Ascending aorta (tissue), 2 donors: ENCODE results near the gene ST14. TPM values are rescaled to one million over a fixed set of nuclear protein-coding genes. Genes with fewer than 3 reads are reported as not detected.

Experiments used
- DNase-seq, 2 donors: peaks; one replicate each; pipeline ENCODE4 v3.0.0-alpha.2; 2019; ENCODE audit warnings: low spot score in 2 of 2
- H3K27ac ChIP-seq, 2 donors: fragments of 200-600 bp; sonication (generic); one replicate each; pipeline ENCODE4 v1.5.1; 2016 to 2017; ENCODE audit warnings: mild to moderate bottlenecking in 1 of 2
- H3K27me3 ChIP-seq: fragments of 200-600 bp; sonication (generic); one replicate; pipeline ENCODE4 v1.5.1; 2017
- H3K36me3 ChIP-seq, 2 donors: fragments of 200-600 bp; sonication (generic); one replicate each; pipeline ENCODE4 v1.5.1; 2016
- H3K4me1 ChIP-seq, 2 donors: fragments of 200-600 bp; sonication (generic); one replicate each; pipeline ENCODE4 v1.5.1; 2016 to 2017; ENCODE audit warnings: mild to moderate bottlenecking in 1 of 2
- H3K4me3 ChIP-seq, 2 donors: fragments of 200-600 bp; sonication (generic); one replicate each; pipeline ENCODE4 v1.5.1; 2016 to 2017; ENCODE audit warnings: mild to moderate bottlenecking in 1 of 2
- H3K9me3 ChIP-seq, 2 donors: fragments of 200-600 bp; sonication (generic); one replicate each; pipeline ENCODE4 v1.5.1; 2016
- CTCF ChIP-seq, 3 experiments: fragments of 200-600 bp in 2 of 3; fragments of 450-650 bp in 1 of 3; sonication (generic) in 2 of 3; IDR thresholded peaks; one replicate each; pipeline ENCODE4 v1.5.1; 2016 to 2019; ENCODE audit warnings: antibody characterized with exemption in 3 of 3, mild to moderate bottlenecking in 1 of 3, moderate library complexity in 1 of 3
- intact Hi-C: fragments of 100-400 bp; cut with DNase I; formaldehyde crosslinking; loops from one replicate; pipeline ENCODE4 v1.15.1; 2023
- total RNA-seq: library from RNA; depleted of rRNA; stranded (reverse); fragments of >200 nt; gene quantifications from one replicate; pipeline ENCODE4 v1.1.0, GENCODE V29; 2016

ST14 gene
- total RNA-seq, 1 donor from 2014 or later = 5.4 TPM

GRCh38 chr11:130198964-130199363 is 39.4 kb downstream of the ST14 start:
- no peak for DNase-seq
- Histone ChIP-seq H3K4me1 (no peaks in the 10 kb centered on the region), H3K9me3 (no peaks in the 10 kb centered on the region), H3K27ac (no peak overlapping the region), H3K27me3 (no peaks in the 10 kb centered on the region), H3K36me3 (no peaks in the 10 kb centered on the region), H3K4me3 (no peak overlapping the region)
- TF ChIP-seq CTCF (IDR thresholded peaks at IDR 0.05) = no peak
- intact Hi-C loops = no loop called here

GRCh38 chr11:130199792-130200191 is 40.2 kb downstream of the ST14 start:
- TF ChIP-seq CTCF (IDR thresholded peaks at IDR 0.05) = no peak
- intact Hi-C loops = no loop called here
- no peaks in the 10 kb centered on the region for H3K9me3 ChIP-seq
- no peak for DNase-seq
- H3K4me3 ChIP-seq = no peak overlapping the region
- no peaks in the 10 kb centered on the region for H3K27me3 ChIP-seq
- H3K4me1 ChIP-seq = no peaks in the 10 kb centered on the region
- H3K27ac ChIP-seq = no peak overlapping the region
- no peaks in the 10 kb centered on the region for H3K36me3 ChIP-seq

GRCh38 chr11:130201026-130201425 is 41.4 kb downstream of the ST14 start:
- intact Hi-C loops = no loop called here
- Histone ChIP-seq H3K4me1 (no peaks in the 10 kb centered on the region), H3K27ac (no peak overlapping the region), H3K4me3 (no peak overlapping the region), H3K27me3 (no peaks in the 10 kb centered on the region), H3K36me3 (no peaks in the 10 kb centered on the region), H3K9me3 (no peaks in the 10 kb centered on the region)
- DNase-seq = no peak
- TF ChIP-seq CTCF (IDR thresholded peaks at IDR 0.05) = no peak

- DNase-seq = no peak
- no peak overlapping the region for H3K4me3 ChIP-seq
- no peaks in the 10 kb centered on the region for H3K36me3 ChIP-seq
- H3K9me3 ChIP-seq = no peaks in the 10 kb centered on the region
- H3K4me1 ChIP-seq = no peaks in the 10 kb centered on the region
- H3K27ac ChIP-seq = no peak overlapping the region
- no peaks in the 10 kb centered on the region for H3K27me3 ChIP-seq
- intact Hi-C loops = no loop called here
- no peak for TF ChIP-seq CTCF (IDR thresholded peaks at IDR 0.05)
Observed at GRCh38 chr11:130202009-130202817, 42.6 kb downstream of the ST14 start.

- intact Hi-C loops = no loop called here
Observed at GRCh38 chr11:130202818-130203689, 43.5 kb downstream of the ST14 start.

More at GRCh38 chr11:130202818-130203689, 43.5 kb downstream of the ST14 start:
- H3K4me3 ChIP-seq = no peak overlapping the region
- H3K36me3 ChIP-seq = no peaks in the 10 kb centered on the region
- no peak for DNase-seq
- no peaks in the 10 kb centered on the region for H3K4me1 ChIP-seq
- no peak overlapping the region for H3K27ac ChIP-seq
- no peak for TF ChIP-seq CTCF (IDR thresholded peaks at IDR 0.05)
- no peaks in the 10 kb centered on the region for H3K27me3 ChIP-seq
- no peaks in the 10 kb centered on the region for H3K9me3 ChIP-seq
